Esophagus muscularis mucosa (tissue), 4 donors: ENCODE measurements around the gene MND1. TPM values are rescaled to one million over a fixed set of nuclear protein-coding genes. Genes with fewer than 3 reads are reported as not detected.

ENCODE experiments used
- DNase-seq: peaks from one replicate; pipeline ENCODE4 v3.0.0-alpha.2; 2017; ENCODE audit errors: extremely low spot score
- H3K27ac ChIP-seq, 4 donors: fragments of 200-600 bp; sonication (generic); replicated peaks in 1 of 4; 1 replicate in 3 of 4; 2 replicates in 1 of 4; pipeline ENCODE4 v1.5.1; 2016 to 2019; ENCODE audit warnings: mild to moderate bottlenecking in 1 of 4
- H3K27me3 ChIP-seq, 4 donors: fragments of 200-600 bp; sonication (generic); one replicate each; pipeline versions ENCODE4 v1.5.1 to v1.6.0; 2016 to 2019
- H3K36me3 ChIP-seq, 4 donors: fragments of 200-600 bp; sonication (generic); one replicate each; pipeline ENCODE4 v1.5.1; 2016 to 2019
- H3K4me1 ChIP-seq, 4 donors: fragments of 200-600 bp; sonication (generic); one replicate each; pipeline ENCODE4 v1.5.1; 2016 to 2019
- H3K4me3 ChIP-seq, 4 donors: fragments of 200-600 bp; sonication (generic); 1 replicate in 2 of 4; 2 replicates in 2 of 4; pipeline ENCODE4 v1.5.1; 2016 to 2019; ENCODE audit warnings: mild to moderate bottlenecking in 4 of 4, moderate library complexity in 1 of 4
- H3K9me3 ChIP-seq, 4 donors: fragments of 200-600 bp; sonication (generic); 1 replicate in 3 of 4; 2 replicates in 1 of 4; pipeline ENCODE4 v1.5.1; 2016 to 2019
- CTCF ChIP-seq, 3 experiments: fragments of 200-600 bp in 2 of 3; fragments of 450-650 bp in 1 of 3; sonication (generic) in 2 of 3; IDR thresholded peaks; one replicate each; pipeline ENCODE4 v1.5.1; 2017 to 2019; ENCODE audit warnings: antibody characterized with exemption in 3 of 3, mild to moderate bottlenecking in 2 of 3, moderate library complexity in 1 of 3
- EP300 ChIP-seq: sonication (generic); formaldehyde crosslinking; IDR thresholded peaks from one replicate; pipeline ENCODE4 v1.6.1; 2017; ENCODE audit warnings: antibody characterized with exemption
- POLR2A ChIP-seq: fragments of 450-650 bp; IDR thresholded peaks from one replicate; pipeline ENCODE4 v1.6.1; 2017; ENCODE audit warnings: antibody characterized with exemption, moderate library complexity, mild to moderate bottlenecking, low read depth
- POLR2AphosphoS5 ChIP-seq, 2 donors: sonication (generic); formaldehyde crosslinking; IDR thresholded peaks; one replicate each; pipeline ENCODE4 v1.6.1; 2017; ENCODE audit warnings: antibody characterized with exemption in 2 of 2
- WGBS: methylation state at CpG from one replicate; pipeline ENCODE4 v1.1.5; 2018; 5-methylcytosine and 5-hydroxymethylcytosine counted together
- intact Hi-C: fragments of 100-400 bp; cut with DNase I; formaldehyde crosslinking; loops from one replicate; pipeline ENCODE4 v1.15.1; 2023
- total RNA-seq, 4 donors: library from RNA; depleted of rRNA; stranded (reverse); fragments of >200 nt; gene quantifications; one replicate each; pipeline versions ENCODE4 v1.1.0 to v1.2.1, GENCODE V29; 2016

Gene MND1
- total RNA-seq, 4 donors from 2014 or later: 0.99 TPM; not detected in 3

DNA sequence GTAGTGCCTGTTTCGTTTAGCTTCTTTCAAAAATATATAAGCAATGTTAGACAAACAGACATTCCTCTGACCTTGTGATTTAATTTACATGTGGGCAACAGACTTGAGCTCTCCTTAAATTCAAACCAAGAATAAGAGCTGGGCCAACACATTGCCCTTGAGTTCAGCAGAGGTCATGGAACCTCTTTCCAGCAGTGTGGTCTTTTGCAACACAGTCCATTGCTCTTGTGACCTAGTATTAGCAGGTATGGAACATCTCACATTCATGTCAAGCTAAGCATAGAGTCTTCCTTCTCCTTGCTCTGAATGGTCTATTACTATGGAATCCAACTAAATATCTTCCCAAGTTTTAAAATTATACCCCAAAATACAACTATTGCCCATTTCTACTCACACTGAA lies 33.7 kb upstream of the MND1 start:
- no peak overlapping the region for H3K4me3 ChIP-seq
- no peaks in the 10 kb centered on the region for H3K4me1 ChIP-seq
- no peaks in the 10 kb centered on the region for H3K9me3 ChIP-seq
- no peak for DNase-seq
- H3K36me3 ChIP-seq: peaks cover 0 to 22% (median 9%) of the 10 kb centered on the region in 4 donors
- H3K27me3 ChIP-seq: no peaks in the 10 kb centered on the region
- no peak overlapping the region for H3K27ac ChIP-seq
- intact Hi-C loops: no loop called here
- 97% methylated on average over 1 of the region's 1 CpG for WGBS
- TF ChIP-seq CTCF (IDR thresholded peaks at IDR 0.05) (no peak), POLR2A (no peak), EP300 (no peak), POLR2AphosphoS5 (IDR thresholded peaks at IDR 0.05) (no peak)

GRCh38 chr4:153314915-153315314 lies 29.6 kb upstream of the MND1 start:
- H3K9me3 ChIP-seq: no peaks in the 10 kb centered on the region
- H3K27me3 ChIP-seq: no peaks in the 10 kb centered on the region
- 85% methylated on average over 1 of the region's 1 CpG for WGBS
- H3K36me3 ChIP-seq: peaks cover 0 to 31% (median 13%) of the 10 kb centered on the region in 4 donors
- no peaks in the 10 kb centered on the region for H3K4me1 ChIP-seq
- intact Hi-C loops: no loop called here
- TF ChIP-seq CTCF (IDR thresholded peaks at IDR 0.05) (no peak), POLR2A (no peak), EP300 (no peak), POLR2AphosphoS5 (IDR thresholded peaks at IDR 0.05) (no peak)
- H3K27ac ChIP-seq: no peak overlapping the region
- no peak for DNase-seq
- no peak overlapping the region for H3K4me3 ChIP-seq

- WGBS: 66% methylated on average over 2 of the region's 2 CpGs
- Histone ChIP-seq H3K4me1 (no peaks in the 10 kb centered on the region), H3K9me3 (no peaks in the 10 kb centered on the region), H3K36me3 (peaks cover 0 to 66% (median 40%) of the 10 kb centered on the region in 4 donors), H3K27ac (no peak overlapping the region), H3K27me3 (no peaks in the 10 kb centered on the region), H3K4me3 (no peak overlapping the region)
- intact Hi-C loops: loop anchor here (1.0 kb wide), 2 partner anchors 112 to 176 kb away; no protein-coding TSS in a partner anchor
- TF ChIP-seq EP300: no peak
- TF ChIP-seq CTCF (IDR thresholded peaks at IDR 0.05): peak; percentile 66 to 80 (median 76)
- no peak for DNase-seq
These were observed 25.7 kb upstream of the MND1 start for GRCh38 chr4:153318696-153319320.

DNA sequence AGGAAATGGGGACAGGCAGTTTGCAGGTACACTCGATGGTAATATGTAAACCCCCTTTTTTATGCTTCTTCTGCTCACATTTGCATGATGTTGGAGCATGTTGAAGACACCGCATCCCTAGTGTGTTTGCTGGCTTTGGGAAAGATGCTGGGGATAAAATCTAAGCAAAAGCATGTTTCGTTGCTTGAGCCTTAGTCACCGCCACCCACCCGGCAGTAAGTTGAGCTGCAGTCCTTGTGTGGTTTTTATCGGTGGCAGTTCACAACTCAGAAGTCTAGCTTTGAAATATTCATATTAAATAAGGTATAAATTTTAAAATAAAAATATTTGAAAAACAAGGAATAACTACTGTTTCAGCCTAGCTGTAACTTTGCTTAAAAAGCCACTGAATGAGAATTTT lies 21.7 kb upstream of the MND1 start:
- H3K36me3 ChIP-seq: peaks cover 0 to 58% (median 39%) of the 10 kb centered on the region in 4 donors
- no peak overlapping the region for H3K27ac ChIP-seq

More for the DNA sequence above, 21.7 kb upstream of the MND1 start:
- 82% methylated on average over 6 of the region's 6 CpGs for WGBS
- Histone ChIP-seq H3K4me1 (no peaks in the 10 kb centered on the region), H3K4me3 (no peak overlapping the region), H3K9me3 (no peaks in the 10 kb centered on the region), H3K27me3 (no peaks in the 10 kb centered on the region)
- DNase-seq: no peak
- TF ChIP-seq EP300 (no peak), POLR2A (no peak), CTCF (IDR thresholded peaks at IDR 0.05) (no peak), POLR2AphosphoS5 (IDR thresholded peaks at IDR 0.05) (no peak)
- intact Hi-C loops: no loop called here
